M059J (cell line): ENCODE results near the gene ARFIP2. TPM values are rescaled to one million over a fixed set of nuclear protein-coding genes. Genes with fewer than 3 reads are reported as not detected.

Experiments used
- DNase-seq: peaks from one replicate; pipeline ENCODE4 v3.0.0-alpha.2; 2012; ENCODE audit warnings: low read depth
- total RNA-seq: library from RNA; depleted of rRNA; stranded (reverse); fragments of >200 nt; shearing (Covaris generic); gene quantifications from 2 replicates; pipeline ENCODE4 v1.2.3, GENCODE V29; 2014; rRNA removed

The ARFIP2 gene
- total RNA-seq, 1 experiment from 2014 or later, result 84.0 TPM

- peak; percentile 40 for DNase-seq
Observed at GRCh38 chr11:6443269-6444003, 37.7 kb downstream of the ARFIP2 start.

GRCh38 chr11:6442441-6442840 lies 38.7 kb downstream of the ARFIP2 start:
- DNase-seq, result no peak

GRCh38 chr11:6440906-6441358 lies 40.2 kb downstream of the ARFIP2 start, which contains the start of gene HPX:
Gene HPX, minus strand, starts transcription at chr11:6440987. Its CDS starts 24 bp downstream, at chr11:6440963.
- DNase-seq, result no peak

DNA sequence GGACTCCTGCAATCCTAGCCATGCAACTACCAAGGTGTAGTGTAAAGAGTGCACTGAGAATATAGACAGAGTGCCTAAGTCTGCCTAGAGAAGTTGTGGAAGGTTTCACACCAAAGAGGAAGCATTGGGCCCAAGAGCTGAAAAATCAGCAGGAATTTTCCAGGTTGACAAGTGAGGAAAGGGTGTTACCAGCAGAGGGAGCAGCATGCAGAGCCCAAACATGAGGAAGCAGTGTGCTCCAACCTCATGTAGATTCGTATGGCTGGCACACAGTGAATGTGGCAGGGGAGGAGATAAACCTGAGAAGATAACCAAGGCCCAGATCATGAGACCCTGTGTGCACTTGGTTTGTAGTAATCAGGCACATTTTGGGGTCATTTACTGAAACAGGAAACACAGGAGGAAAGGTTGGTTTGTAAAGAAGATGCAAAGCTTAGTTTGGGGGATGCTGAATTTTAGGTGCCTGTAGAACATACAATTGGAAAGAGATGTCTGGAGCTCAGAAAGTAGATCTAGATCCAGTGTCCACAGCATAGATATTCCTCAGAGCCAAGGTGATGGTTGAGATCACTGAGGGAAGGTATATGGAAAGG lies 42.1 kb downstream of the ARFIP2 start:
- DNase-seq, result peak; percentile 59

- DNase-seq, result no peak
Observed at GRCh38 chr11:6437993-6438392, 43.1 kb downstream of the ARFIP2 start.

GRCh38 chr11:6437423-6437822 lies 43.7 kb downstream of the ARFIP2 start:
- no peak for DNase-seq

DNA sequence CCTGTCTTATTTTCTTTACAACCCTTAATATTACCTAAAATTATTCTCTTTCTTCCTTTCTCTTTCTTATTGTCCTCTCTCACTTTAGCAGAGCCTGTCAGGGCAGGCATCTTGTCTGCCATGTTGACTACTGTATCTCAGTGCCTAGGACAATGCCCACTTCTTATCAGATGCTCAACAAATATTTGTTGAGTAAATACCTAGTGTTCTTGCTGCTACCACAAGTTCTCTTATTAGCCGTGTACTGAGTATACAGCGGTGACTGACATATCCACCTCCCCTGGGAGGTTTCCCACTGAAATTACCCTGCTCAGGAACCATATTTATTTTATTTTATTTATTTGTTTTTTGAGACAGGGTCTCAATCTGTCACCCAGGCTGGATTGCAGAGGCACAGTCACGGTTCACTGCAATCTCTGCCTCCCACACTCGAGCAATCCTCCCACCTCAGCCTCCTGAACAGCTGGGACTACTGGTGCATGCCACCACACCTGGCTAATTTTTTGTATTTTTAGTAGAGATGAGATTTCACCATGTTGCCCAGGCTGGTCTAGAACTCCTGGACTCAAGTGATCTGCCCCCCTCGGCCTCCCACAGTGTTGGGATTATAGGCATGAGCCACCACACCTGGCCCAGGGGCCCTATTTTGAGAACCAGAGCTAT lies 47.0 kb downstream of the ARFIP2 start:
- no peak for DNase-seq

GRCh38 chr11:6431861-6432260 lies 49.3 kb downstream of the ARFIP2 start:
- DNase-seq, result peak; percentile 98

DNA sequence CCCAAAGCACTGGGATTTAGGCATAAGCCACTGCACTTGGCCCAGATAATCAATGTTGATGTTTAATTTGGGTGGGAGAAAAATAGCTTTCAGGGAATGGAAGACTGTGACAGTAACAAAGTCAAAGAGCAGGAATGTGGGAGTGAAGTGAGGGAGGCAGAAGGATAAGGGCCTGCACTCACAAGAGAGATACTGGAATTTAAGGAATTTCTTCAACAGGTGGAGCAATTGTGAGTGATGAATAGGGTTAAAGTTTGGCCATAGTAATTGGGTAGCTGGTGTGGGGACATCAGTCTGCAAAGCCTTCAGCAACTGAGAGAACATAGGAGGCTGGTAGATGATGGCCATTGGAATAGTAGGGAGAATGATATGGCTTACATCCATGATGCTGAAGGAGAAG lies 53.6 kb downstream of the ARFIP2 start:
- no peak for DNase-seq

Other genes starting within 250 kb of the ARFIP2 start
- 7.0 and 11.3 TPM in 2 replicates for gene FHIP1B, start 246.7 kb downstream of the ARFIP2 start, total RNA-seq
- not detected in 2 replicates for gene CNGA4, start 242.2 kb downstream of the ARFIP2 start, total RNA-seq
- gene CCKBR, start 221.5 kb downstream of the ARFIP2 start, total RNA-seq, result 0.86 TPM in 1 of 2 replicates, not detected in the other
- 114 and 146 TPM in 2 replicates for gene CAVIN3, start 160.8 kb downstream of the ARFIP2 start, total RNA-seq
- gene SMPD1, start 90.9 kb downstream of the ARFIP2 start, total RNA-seq, result 105 and 124 TPM in 2 replicates
- 16.5 and 24.4 TPM in 2 replicates for gene APBB1, start 62.2 kb downstream of the ARFIP2 start, total RNA-seq
- not detected in 2 replicates for gene HPX, start 40.3 kb downstream of the ARFIP2 start, total RNA-seq
- gene TRIM3, start 7.4 kb downstream of the ARFIP2 start, total RNA-seq, result 10.3 and 10.4 TPM in 2 replicates
- gene TIMM10B, start 170 bp upstream of the ARFIP2 start, total RNA-seq, result 36.6 and 53.2 TPM in 2 replicates
- 1.3 and 1.4 TPM in 2 replicates for gene DNHD1, start 15.9 kb upstream of the ARFIP2 start, total RNA-seq
- gene RRP8, start 122.3 kb upstream of the ARFIP2 start, total RNA-seq, result 18.0 and 18.8 TPM in 2 replicates
- 152 and 201 TPM in 2 replicates for gene ILK, start 122.4 kb upstream of the ARFIP2 start, total RNA-seq
- 108 and 133 TPM in 2 replicates for gene TAF10, start 130.9 kb upstream of the ARFIP2 start, total RNA-seq
- gene TPP1, start 138.1 kb upstream of the ARFIP2 start, total RNA-seq, result 57.4 and 94.6 TPM in 2 replicates
- 4.6 and 8.8 TPM in 2 replicates for gene DCHS1, start 174.5 kb upstream of the ARFIP2 start, total RNA-seq
- gene MRPL17, start 202.0 kb upstream of the ARFIP2 start, total RNA-seq, result 125 and 132 TPM in 2 replicates